GM19035 (cell line): ENCODE data around the gene GJB4.
"Not testable (repeated sequence)": the region's sequence is repeated elsewhere in the genome, so short reads cannot be mapped to it uniquely, and the experiment has no call there.

Experiments used
- ATAC-seq: cut with Tn5 transposase; IDR thresholded peaks from one replicate; pipeline ENCODE4 v1.9.1; 2021; ENCODE audit not compliant: unreplicated experiment

GJB4 gene

GRCh38 chr1:34759503-34760357 is at the start of gene GJB4:
GJB4 (plus strand) TSS chr1:34759740; CDS start chr1:34761255, 1,515 bp downstream.
- ATAC-seq: no peak

- ATAC-seq: no peak
Observed at GRCh38 chr1:34710812-34711211, 48.7 kb upstream of the GJB4 start.

GRCh38 chr1:34711485-34711884 is 48.1 kb upstream of the GJB4 start:
- ATAC-seq: no peak

GRCh38 chr1:34712007-34712688 is 47.4 kb upstream of the GJB4 start:
- no peak for ATAC-seq

GRCh38 chr1:34713443-34713842 is 46.1 kb upstream of the GJB4 start:
- ATAC-seq: no peak

- ATAC-seq: no peak
Observed at GRCh38 chr1:34714386-34714785, 45.2 kb upstream of the GJB4 start.

- ATAC-seq: no peak
Observed at GRCh38 chr1:34715139-34715538, 44.4 kb upstream of the GJB4 start.

- ATAC-seq: no peak
Observed at GRCh38 chr1:34721241-34721640, 38.3 kb upstream of the GJB4 start.

- ATAC-seq: no peak
Observed at GRCh38 chr1:34721646-34722355, 37.7 kb upstream of the GJB4 start.

GRCh38 chr1:34726861-34727260 is 32.7 kb upstream of the GJB4 start:
- ATAC-seq: no peak

GRCh38 chr1:34730485-34730884 is 29.1 kb upstream of the GJB4 start:
- no peak for ATAC-seq

GRCh38 chr1:34732831-34733230 is 26.7 kb upstream of the GJB4 start:
- ATAC-seq: not testable (repeated sequence)

- no peak for ATAC-seq
Observed at GRCh38 chr1:34736692-34737091, 22.8 kb upstream of the GJB4 start.

- ATAC-seq: not testable (repeated sequence)
Observed at GRCh38 chr1:34737236-34737635, 22.3 kb upstream of the GJB4 start.

- ATAC-seq: no peak
Observed at GRCh38 chr1:34739613-34740012, 19.9 kb upstream of the GJB4 start.

- ATAC-seq: no peak
Observed at GRCh38 chr1:34740161-34740868, 19.2 kb upstream of the GJB4 start.

GRCh38 chr1:34742667-34743270 is 16.8 kb upstream of the GJB4 start:
- peak; percentile 77 for ATAC-seq

- no peak for ATAC-seq
Observed at GRCh38 chr1:34743775-34744174, 15.8 kb upstream of the GJB4 start.

GRCh38 chr1:34744851-34745250 is 14.7 kb upstream of the GJB4 start:
- no peak for ATAC-seq

- no peak for ATAC-seq
Observed at GRCh38 chr1:34745666-34746065, 13.9 kb upstream of the GJB4 start.

GRCh38 chr1:34746101-34746500 is 13.4 kb upstream of the GJB4 start:
- ATAC-seq: no peak
